ENCODE results near the gene DNMT3L.
"Not testable (repeated sequence)": the region's sequence is repeated elsewhere in the genome, so short reads cannot be mapped to it uniquely, and the experiment has no call there.

Gene DNMT3L

GRCh38 chr21:44249204-44250037 is 12.3 kb downstream of the DNMT3L start:
- DNase-seq (ENCODE audit: low read depth in 2 of 2, low spot score in 1 of 2) = not testable (repeated sequence)

- DNase-seq (ENCODE audit: low read depth in 2 of 2, low spot score in 1 of 2) = not testable (repeated sequence)
Observed at GRCh38 chr21:44247904-44248303, 13.8 kb downstream of the DNMT3L start.

GRCh38 chr21:44243980-44244379 is 17.7 kb downstream of the DNMT3L start:
- DNase-seq (ENCODE audit: low read depth in 2 of 2, low spot score in 1 of 2) = not testable (repeated sequence)

GRCh38 chr21:44241281-44241680 is 20.4 kb downstream of the DNMT3L start:
- not testable (repeated sequence) for DNase-seq (ENCODE audit: low read depth in 2 of 2, low spot score in 1 of 2)

GRCh38 chr21:44240842-44241241 is 20.9 kb downstream of the DNMT3L start, which contains the start of gene ICOSLG:
TSS of gene ICOSLG (minus strand) at chr21:44240943. CDS start at chr21:44240817, 126 bp downstream.
- not testable (repeated sequence) for DNase-seq (ENCODE audit: low read depth in 2 of 2, low spot score in 1 of 2)

GRCh38 chr21:44240353-44240752 is 21.3 kb downstream of the DNMT3L start:
- DNase-seq (ENCODE audit: low read depth in 2 of 2, low spot score in 1 of 2) = not testable (repeated sequence)

GRCh38 chr21:44229561-44229960 is 32.1 kb downstream of the DNMT3L start:
- DNase-seq (ENCODE audit: low read depth in 2 of 2, low spot score in 1 of 2) = not testable (repeated sequence)

GRCh38 chr21:44228109-44228508 is 33.6 kb downstream of the DNMT3L start:
- not testable (repeated sequence) for DNase-seq (ENCODE audit: low read depth in 2 of 2, low spot score in 1 of 2)

GRCh38 chr21:44227614-44228013 is 34.1 kb downstream of the DNMT3L start:
- DNase-seq (ENCODE audit: low read depth in 2 of 2, low spot score in 1 of 2) = not testable (repeated sequence)

GRCh38 chr21:44225605-44226004 is 36.1 kb downstream of the DNMT3L start:
- DNase-seq (ENCODE audit: low read depth in 2 of 2, low spot score in 1 of 2) = not testable (repeated sequence)

- not testable (repeated sequence) for DNase-seq (ENCODE audit: low read depth in 2 of 2, low spot score in 1 of 2)
Observed at GRCh38 chr21:44223334-44223733, 38.4 kb downstream of the DNMT3L start.

GRCh38 chr21:44220674-44221073 is 41.0 kb downstream of the DNMT3L start:
- DNase-seq (ENCODE audit: low read depth in 2 of 2, low spot score in 1 of 2) = not testable (repeated sequence)

- DNase-seq (ENCODE audit: low read depth in 2 of 2, low spot score in 1 of 2) = not testable (repeated sequence)
Observed at GRCh38 chr21:44218461-44218860, 43.2 kb downstream of the DNMT3L start.

GRCh38 chr21:44211978-44212377 is 49.7 kb downstream of the DNMT3L start:
- not testable (repeated sequence) for DNase-seq (ENCODE audit: low read depth in 2 of 2, low spot score in 1 of 2)

- DNase-seq (ENCODE audit: low read depth in 2 of 2, low spot score in 1 of 2) = not testable (repeated sequence)
Observed at GRCh38 chr21:44211574-44211973, 50.1 kb downstream of the DNMT3L start.

- not testable (repeated sequence) for DNase-seq (ENCODE audit: low read depth in 2 of 2, low spot score in 1 of 2)
Observed at GRCh38 chr21:44207860-44208646, 53.6 kb downstream of the DNMT3L start.

- DNase-seq (ENCODE audit: low read depth in 2 of 2, low spot score in 1 of 2) = not testable (repeated sequence)
Observed at GRCh38 chr21:44206698-44207676, 54.7 kb downstream of the DNMT3L start.

GRCh38 chr21:44206187-44206586 is 55.5 kb downstream of the DNMT3L start:
- DNase-seq (ENCODE audit: low read depth in 2 of 2, low spot score in 1 of 2) = not testable (repeated sequence)

GRCh38 chr21:44202590-44203299 is 59.0 kb downstream of the DNMT3L start:
- DNase-seq (ENCODE audit: low read depth in 2 of 2, low spot score in 1 of 2) = not testable (repeated sequence)

GRCh38 chr21:44199997-44200396 is 61.7 kb downstream of the DNMT3L start:
- not testable (repeated sequence) for DNase-seq (ENCODE audit: low read depth in 2 of 2, low spot score in 1 of 2)

All from stimulated activated CD8-positive, alpha-beta memory T cell treated with anti-CD3 and anti-CD28 coated beads, Interleukin-4, amount 100 ng/mL, for 4 hours (primary cell).